B cell (primary cell): Measurements from ENCODE around the gene FASLG. TPM values are rescaled to one million over a fixed set of nuclear protein-coding genes. Genes with fewer than 3 reads are reported as not detected.

Source experiments
- ATAC-seq: fragments of 200-7000 bp; cut with Tn5 transposase; one replicate; pipeline ENCODE4 v1.10.0; 2021; ENCODE audit warnings: low read depth, mild to moderate bottlenecking, moderate number of reproducible peaks, moderate library complexity
- CTCF ChIA-PET: fragments of 350-600 bp; sonication (Branson Sonifier 250); formaldehyde crosslinking; loops from one replicate; lab custom pipeline; 2021; ENCODE audit warnings: antibody characterized with exemption, inconsistent platforms; lab: Charles Lee
- POLR2A ChIA-PET: fragments of 350-600 bp; sonication (Branson Sonifier 250); formaldehyde crosslinking; loops from one replicate; lab custom pipeline; 2021; ENCODE audit warnings: antibody characterized with exemption; lab: Charles Lee
- DNase-seq: peaks from one replicate; pipeline ENCODE4 v3.0.0; 2013
- H2AFZ ChIP-seq: 2 replicates; pipeline ENCODE4 v1.6.1; 2012; ENCODE audit warnings: mild to moderate bottlenecking, low read depth, low read length; ENCODE audit not compliant: insufficient read depth, poor library complexity, severe bottlenecking
- H3K27ac ChIP-seq, 2 donors: 1 replicate in 1 of 2; 2 replicates in 1 of 2; pipeline ENCODE4 v1.5.1; 2012 to 2013; ENCODE audit warnings: low read length in 2 of 2, mild to moderate bottlenecking in 2 of 2, moderate library complexity in 1 of 2
- H3K27me3 ChIP-seq, 4 experiments: fragments of 200-600 bp in 1 of 4; sonication (generic) in 1 of 4; replicated peaks in 1 of 4; 1 replicate in 2 of 4; 2 replicates in 2 of 4; pipeline versions ENCODE4 v1.6.1 to v1.7.0; 2013 to 2016; ENCODE audit warnings: low read length in 3 of 4, mild to moderate bottlenecking in 2 of 4, mixed read lengths in 1 of 4, moderate library complexity in 1 of 4; ENCODE audit not compliant: insufficient read depth in 4 of 4, control insufficient read depth in 3 of 4; ENCODE audit errors: control extremely low read depth in 1 of 4
- H3K36me3 ChIP-seq, 2 experiments: replicated peaks in 1 of 2; 1 replicate in 1 of 2; 2 replicates in 1 of 2; pipeline versions ENCODE4 v1.6.1 to v1.7.1; 2013; ENCODE audit warnings: low read length in 1 of 2; ENCODE audit not compliant: insufficient read depth in 2 of 2, control insufficient read depth in 1 of 2; ENCODE audit errors: control extremely low read depth in 1 of 2, extremely low read depth in 1 of 2
- H3K4me1 ChIP-seq, 2 donors: fragments of 200-600 bp in 1 of 2; sonication (generic) in 1 of 2; 1 replicate in 1 of 2; 2 replicates in 1 of 2; pipeline versions ENCODE4 v1.5.1 to v1.6.1; 2013 to 2017; ENCODE audit warnings: low read length in 2 of 2; ENCODE audit not compliant: control insufficient read depth in 2 of 2, insufficient read depth in 2 of 2
- H3K4me2 ChIP-seq: replicated peaks from 2 replicates; pipeline ENCODE3; 2012; ENCODE audit warnings: mild to moderate bottlenecking, low read depth, low read length; ENCODE audit not compliant: poor library complexity, severe bottlenecking
- H3K4me3 ChIP-seq, 5 experiments: fragments of 200-600 bp in 1 of 5; sonication (generic) in 1 of 5; 1 replicate in 3 of 5; 2 replicates in 2 of 5; pipeline versions ENCODE4 v1.5.1 to v1.7.0; 2011 to 2016; ENCODE audit warnings: low read length in 4 of 5, mild to moderate bottlenecking in 4 of 5, low read depth in 2 of 5, control low read depth in 1 of 5, moderate library complexity in 1 of 5; ENCODE audit not compliant: insufficient read depth in 1 of 5; ENCODE audit errors: control extremely low read depth in 1 of 5, extremely low read depth in 1 of 5
- H3K79me2 ChIP-seq: fragments of 200-600 bp; sonication (generic); one replicate; pipeline ENCODE4 v1.6.0; 2016; ENCODE audit warnings: low read length; ENCODE audit not compliant: control insufficient read depth, insufficient read depth
- H3K9ac ChIP-seq: fragments of 200-600 bp; sonication (generic); 2 replicates; pipeline ENCODE4 v1.6.1; 2017; ENCODE audit warnings: mild to moderate bottlenecking, low read length, moderate library complexity
- H3K9me3 ChIP-seq, 3 donors: one replicate each; pipeline versions ENCODE4 v1.6.1 to v1.7.1; 2013; ENCODE audit warnings: low read length in 2 of 3; ENCODE audit not compliant: control insufficient read depth in 2 of 3, insufficient read depth in 1 of 3; ENCODE audit errors: control extremely low read depth in 1 of 3
- H4K20me1 ChIP-seq: 2 replicates; pipeline ENCODE4 v1.6.0; 2012; ENCODE audit warnings: mild to moderate bottlenecking, low read length; ENCODE audit not compliant: insufficient read depth, control insufficient read depth, poor library complexity, severe bottlenecking
- H3K27ac Mint-ChIP-seq: one replicate; pipeline ENCODE4 v1.8.0; 2021; ENCODE audit warnings: mixed read lengths
- H3K27me3 Mint-ChIP-seq: one replicate; pipeline ENCODE4 v1.8.0; 2021; ENCODE audit warnings: mixed read lengths
- H3K4me1 Mint-ChIP-seq: one replicate; pipeline ENCODE4 v1.8.0; 2021; ENCODE audit warnings: mixed read lengths
- H3K4me3 Mint-ChIP-seq: one replicate; pipeline ENCODE4 v1.8.0; 2021; ENCODE audit warnings: mixed read lengths
- H3K9me3 Mint-ChIP-seq: one replicate; pipeline ENCODE4 v1.8.0; 2022; ENCODE audit warnings: mixed read lengths; ENCODE audit not compliant: insufficient read depth
- CTCF ChIP-seq: fragments of 200-600 bp; IDR thresholded peaks from one replicate; pipeline ENCODE4 v1.8.0; 2022; ENCODE audit warnings: antibody characterized with exemption, mild to moderate bottlenecking
- EZH2 ChIP-seq: IDR thresholded peaks from 2 replicates; pipeline ENCODE4 v1.6.1; 2012; ENCODE audit warnings: borderline replicate concordance, low read depth, mild to moderate bottlenecking, moderate library complexity, low read length; ENCODE audit not compliant: insufficient read depth, poor library complexity, severe bottlenecking
- WGBS: methylation state at CpG from one replicate; pipeline ENCODE4 v1.1.5; 2013; ENCODE audit warnings: missing lambda C conversion rate; ENCODE audit not compliant: insufficient coverage; 5-methylcytosine and 5-hydroxymethylcytosine counted together
- intact Hi-C: fragments of 100-400 bp; cut with micrococcal nuclease; formaldehyde crosslinking; loops from one replicate; pipeline ENCODE4 v1.10.0; 2022
- polyA plus RNA-seq: library from polyadenylated mRNA; depleted of rRNA; stranded (reverse); fragments of >200 nt; gene quantifications from 2 replicates; pipeline ENCODE4 v1.2.3, GENCODE V29; 2012
- total RNA-seq, 2 donors: library from RNA; stranded (reverse); fragments of 120-200 nt in 1 of 2; gene quantifications; 1 replicate in 1 of 2; 2 replicates in 1 of 2; pipeline versions ENCODE4 v1.2.3 to v1.2.4, GENCODE V29; 2013 to 2022

Gene FASLG
- total and polyA plus RNA-seq, 2 donors (not counting 1 experiment from before 2014, with no cell fraction given), result 0.15 TPM; not detected in 1

GRCh38 chr1:172640111-172640510, 18.8 kb upstream of the FASLG start:
- 81% methylated on average over 6 of the region's 8 CpGs for WGBS
- H2AFZ ChIP-seq, result no peak overlapping the region
- no peaks in the 10 kb centered on the region for H3K27me3 ChIP-seq
- H3K27me3 Mint-ChIP-seq, result no peaks in the 10 kb centered on the region
- no peak overlapping the region for H3K4me2 ChIP-seq
- H3K4me1 ChIP-seq, result peaks cover 13 to 19% of the 10 kb centered on the region in 2 donors
- H3K4me3 ChIP-seq, result no peak overlapping the region
- no peaks in the 10 kb centered on the region for H3K79me2 ChIP-seq
- H3K27ac Mint-ChIP-seq, result no peak overlapping the region
- H3K9ac ChIP-seq, result no peak overlapping the region
- no peaks in the 10 kb centered on the region for H3K9me3 ChIP-seq
- no peaks in the 10 kb centered on the region for H3K9me3 Mint-ChIP-seq
- no peak overlapping the region for H3K4me3 Mint-ChIP-seq
- CTCF ChIA-PET, result no interaction called here
- H3K36me3 ChIP-seq, result no peaks in the 10 kb centered on the region
- TF ChIP-seq CTCF (no peak), EZH2 (no peak)
- H3K4me1 Mint-ChIP-seq, result peaks cover 32% of the 10 kb centered on the region
- intact Hi-C loops, result no loop called here
- ATAC-seq (no peak), DNase-seq (no peak)
- POLR2A ChIA-PET, result no interaction called here
- no peaks in the 10 kb centered on the region for H4K20me1 ChIP-seq
- no peak overlapping the region for H3K27ac ChIP-seq

GRCh38 chr1:172641492-172641891, 17.4 kb upstream of the FASLG start:
- no peak overlapping the region for H3K4me2 ChIP-seq
- no peaks in the 10 kb centered on the region for H3K9me3 Mint-ChIP-seq
- no peak overlapping the region for H3K9ac ChIP-seq
- no peaks in the 10 kb centered on the region for H3K79me2 ChIP-seq
- peaks cover 33% of the 10 kb centered on the region for H3K4me1 Mint-ChIP-seq
- H3K4me3 Mint-ChIP-seq, result no peak overlapping the region
- no peaks in the 10 kb centered on the region for H3K9me3 ChIP-seq
- H3K27ac Mint-ChIP-seq, result no peak overlapping the region
- no peaks in the 10 kb centered on the region for H4K20me1 ChIP-seq
- ChIA-PET CTCF (no interaction called here), POLR2A (no interaction called here)
- TF ChIP-seq CTCF (no peak), EZH2 (no peak)
- intact Hi-C loops, result no loop called here
- H3K27ac ChIP-seq, result no peak overlapping the region
- no peaks in the 10 kb centered on the region for H3K27me3 ChIP-seq
- H3K4me1 ChIP-seq, result peaks cover 13 to 19% of the 10 kb centered on the region in 2 donors
- ATAC-seq (no peak), DNase-seq (no peak)
- H2AFZ ChIP-seq, result no peak overlapping the region
- WGBS, result 84% methylated on average over 5 of the region's 5 CpGs
- no peak overlapping the region for H3K4me3 ChIP-seq
- H3K27me3 Mint-ChIP-seq, result peaks cover 1% of the 10 kb centered on the region
- H3K36me3 ChIP-seq, result no peaks in the 10 kb centered on the region
